ENCODE results near the gene NXPH4.

Gene NXPH4

DNA sequence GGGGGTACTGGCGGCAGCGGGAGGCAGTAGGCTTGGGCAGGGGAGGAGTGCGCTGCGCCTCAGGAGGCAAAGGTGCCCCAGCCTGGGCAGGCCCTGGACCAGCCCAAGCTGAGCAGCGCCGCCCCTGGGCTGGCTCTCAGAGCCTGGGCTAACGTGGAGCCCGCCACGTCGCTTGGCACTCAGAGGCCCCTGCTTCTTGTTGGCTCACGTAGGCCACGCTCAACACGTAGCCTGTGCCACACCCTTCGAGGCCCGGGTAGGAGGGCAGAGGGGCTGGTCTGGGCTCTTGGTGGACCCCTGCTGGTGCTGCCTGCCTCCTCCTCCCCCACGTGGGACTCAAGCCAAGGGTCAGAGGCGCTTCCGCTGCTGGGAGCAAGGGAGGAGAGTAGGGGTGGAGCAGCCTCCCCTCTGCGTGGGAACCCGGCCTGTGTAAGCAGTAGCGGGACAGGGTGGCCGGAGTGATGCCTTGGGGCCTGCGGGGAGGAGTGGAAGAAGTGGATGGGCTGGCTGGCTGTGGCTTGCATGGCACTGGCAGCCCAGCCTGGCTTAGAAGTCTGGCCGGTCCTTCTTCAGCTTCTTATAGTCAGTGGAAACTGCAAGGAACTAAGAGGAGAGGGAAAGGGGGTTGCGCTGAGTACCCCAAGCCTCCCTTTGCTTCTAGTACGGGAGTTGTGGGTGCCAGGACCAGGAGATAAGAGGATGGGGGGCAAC, 18.6 kb downstream of the NXPH4 start:
- TF ChIP-seq, protein P1, sequence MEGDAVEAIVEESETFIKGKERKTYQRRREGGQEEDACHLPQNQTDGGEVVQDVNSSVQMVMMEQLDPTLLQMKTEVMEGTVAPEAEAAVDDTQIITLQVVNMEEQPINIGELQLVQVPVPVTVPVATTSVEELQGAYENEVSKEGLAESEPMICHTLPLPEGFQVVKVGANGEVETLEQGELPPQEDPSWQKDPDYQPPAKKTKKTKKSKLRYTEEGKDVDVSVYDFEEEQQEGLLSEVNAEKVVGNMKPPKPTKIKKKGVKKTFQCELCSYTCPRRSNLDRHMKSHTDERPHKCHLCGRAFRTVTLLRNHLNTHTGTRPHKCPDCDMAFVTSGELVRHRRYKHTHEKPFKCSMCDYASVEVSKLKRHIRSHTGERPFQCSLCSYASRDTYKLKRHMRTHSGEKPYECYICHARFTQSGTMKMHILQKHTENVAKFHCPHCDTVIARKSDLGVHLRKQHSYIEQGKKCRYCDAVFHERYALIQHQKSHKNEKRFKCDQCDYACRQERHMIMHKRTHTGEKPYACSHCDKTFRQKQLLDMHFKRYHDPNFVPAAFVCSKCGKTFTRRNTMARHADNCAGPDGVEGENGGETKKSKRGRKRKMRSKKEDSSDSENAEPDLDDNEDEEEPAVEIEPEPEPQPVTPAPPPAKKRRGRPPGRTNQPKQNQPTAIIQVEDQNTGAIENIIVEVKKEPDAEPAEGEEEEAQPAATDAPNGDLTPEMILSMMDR (IDR thresholded peaks at IDR 0.05; ENCODE audit: control insufficient read depth, extremely low read depth, insufficient read depth): peak; percentile 15; the same call in 1 of the 2 replicates
- DNase-seq (ENCODE audit: low read depth): peak; percentile 93
- H3K4me3 ChIP-seq (ENCODE audit: low read depth, low read length): peak overlapping the region; percentile 48

GRCh38 chr12:57235728-57236131, 19.1 kb downstream of the NXPH4 start:
- TF ChIP-seq, protein P1 (IDR thresholded peaks at IDR 0.05; ENCODE audit: control insufficient read depth, extremely low read depth, insufficient read depth): no peak
- H3K4me3 ChIP-seq (ENCODE audit: low read depth, low read length): peak overlapping the region; percentile 48
- no peak for DNase-seq (ENCODE audit: low read depth)

DNA sequence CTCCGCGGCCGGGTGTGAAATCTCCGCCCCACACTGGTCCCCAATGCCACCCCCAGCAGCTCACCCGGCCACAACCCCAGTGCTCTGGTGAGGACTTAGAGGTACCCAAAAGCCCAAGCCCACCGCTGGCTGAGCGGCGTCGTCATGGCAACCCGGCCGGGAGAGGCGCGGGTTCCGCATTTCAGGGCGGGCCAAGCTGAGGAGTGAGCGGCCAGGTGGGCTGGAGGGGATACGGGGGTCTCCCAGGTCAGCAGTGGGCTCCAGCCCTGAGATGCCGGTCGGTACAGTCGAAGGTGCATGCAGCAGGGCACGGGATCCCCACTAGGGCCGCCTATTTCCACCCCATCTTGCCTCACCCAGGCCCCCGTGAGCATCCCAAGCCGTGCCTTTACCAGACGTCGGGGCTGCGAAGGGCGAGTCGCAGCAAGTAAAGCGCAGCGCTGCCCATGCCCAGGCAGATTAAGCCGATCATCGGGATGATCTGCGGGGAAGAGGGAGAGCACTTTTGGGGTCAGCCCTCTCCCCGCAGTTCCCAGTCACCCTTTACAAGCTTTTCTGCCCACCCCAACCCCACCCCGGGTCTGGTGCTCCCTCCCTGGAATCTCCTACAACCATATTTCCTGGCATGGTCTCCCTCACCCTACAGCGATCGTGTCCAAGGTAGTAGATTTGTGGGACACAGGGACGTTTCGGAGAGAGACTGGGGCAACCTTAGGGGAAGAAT, 19.8 kb downstream of the NXPH4 start:
- TF ChIP-seq, protein P1 (IDR thresholded peaks at IDR 0.05; ENCODE audit: control insufficient read depth, extremely low read depth, insufficient read depth): no peak
- H3K4me3 ChIP-seq (ENCODE audit: low read depth, low read length): peak overlapping the region; percentile 48
- DNase-seq (ENCODE audit: low read depth): no peak

DNA sequence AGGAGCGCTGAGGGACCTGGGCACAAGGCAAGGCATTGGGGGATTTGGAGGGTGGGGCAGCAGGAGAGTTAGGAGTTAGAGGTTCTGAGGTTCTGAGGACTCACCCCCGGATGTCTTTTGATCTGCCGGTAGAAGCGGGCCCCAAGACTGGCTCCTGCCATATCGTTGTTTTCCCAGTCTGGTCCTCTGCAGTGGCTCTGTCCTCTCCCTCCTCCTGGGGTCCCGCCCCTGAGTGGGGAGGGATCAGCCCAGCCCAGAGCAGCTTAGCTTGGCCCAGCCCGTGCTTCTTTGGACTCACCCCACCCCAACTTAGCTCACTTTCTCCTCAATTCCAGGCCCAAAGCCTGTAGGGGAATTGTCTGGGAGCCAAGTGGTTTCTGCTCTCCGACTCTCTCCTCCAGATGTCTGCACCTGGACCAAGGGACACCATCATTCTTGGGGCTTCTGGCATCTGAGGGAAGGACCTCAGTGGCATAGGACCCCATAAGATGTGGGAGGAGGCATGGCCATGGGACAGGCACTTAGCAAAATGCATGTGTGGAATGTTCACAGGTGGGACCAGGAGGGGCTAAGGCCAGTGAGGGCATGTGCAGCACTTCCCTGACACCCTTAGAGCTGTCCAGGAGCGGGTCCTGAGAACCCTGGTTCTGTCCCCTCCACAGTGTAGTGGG, 20.5 kb downstream of the NXPH4 start:
- TF ChIP-seq, protein P1 (IDR thresholded peaks at IDR 0.05; ENCODE audit: control insufficient read depth, extremely low read depth, insufficient read depth): no peak
- no peak for DNase-seq (ENCODE audit: low read depth)
- peak overlapping the region; percentile 48 for H3K4me3 ChIP-seq (ENCODE audit: low read depth, low read length)

GRCh38 chr12:57237596-57237931, 21.0 kb downstream of the NXPH4 start:
- no peak overlapping the region for H3K4me3 ChIP-seq (ENCODE audit: low read depth, low read length)
- TF ChIP-seq, protein P1 (IDR thresholded peaks at IDR 0.05; ENCODE audit: control insufficient read depth, extremely low read depth, insufficient read depth): no peak
- DNase-seq (ENCODE audit: low read depth): no peak

DNA sequence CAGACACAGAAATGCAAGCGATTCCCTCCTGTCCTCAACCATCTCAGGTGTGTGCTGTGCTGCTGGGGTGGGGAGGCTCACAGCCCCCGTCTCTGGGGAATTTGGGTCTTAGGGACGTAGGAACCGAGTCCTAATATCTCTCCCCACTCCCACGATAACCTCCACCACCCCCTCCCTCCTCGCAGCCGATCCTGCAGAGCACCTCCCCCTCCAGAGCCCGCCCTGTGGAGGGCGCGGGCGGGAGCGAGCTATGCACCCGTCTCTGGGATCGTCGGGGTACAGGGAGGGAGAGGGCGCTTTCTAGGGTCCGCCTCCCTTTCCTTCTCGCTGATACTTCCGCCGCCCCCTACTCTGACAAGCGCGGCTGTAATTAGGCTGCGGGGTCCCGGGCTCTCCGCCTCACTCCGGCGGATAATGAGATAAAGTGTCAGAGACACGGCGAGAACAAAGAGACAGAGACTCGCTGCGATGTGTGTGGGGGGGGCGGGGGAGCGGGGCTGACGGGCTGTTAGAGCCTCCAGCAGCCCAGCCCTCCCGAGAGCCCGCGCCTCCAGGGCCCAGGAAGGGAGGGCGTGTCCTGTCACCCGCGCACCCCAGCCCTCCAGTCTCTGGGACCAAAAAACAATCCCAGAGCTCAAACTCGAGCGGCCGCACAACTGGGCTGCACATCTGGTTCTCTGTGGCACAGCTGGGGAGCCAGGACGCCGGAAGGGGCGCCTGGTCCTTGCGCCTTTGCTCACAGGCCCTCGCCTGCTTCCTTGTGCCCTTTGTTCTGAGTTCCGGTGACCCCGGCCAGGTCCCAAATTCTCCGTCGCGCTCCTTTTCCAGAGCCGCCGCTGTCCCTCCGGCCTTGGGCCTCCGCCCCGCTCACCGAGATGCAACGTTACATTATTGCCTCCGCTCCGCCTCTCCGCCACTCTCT, 21.6 kb downstream of the NXPH4 start:
- TF ChIP-seq, protein P1 (IDR thresholded peaks at IDR 0.05; ENCODE audit: control insufficient read depth, extremely low read depth, insufficient read depth): no peak
- DNase-seq (ENCODE audit: low read depth): no peak
- no peak overlapping the region for H3K4me3 ChIP-seq (ENCODE audit: low read depth, low read length)

Data from LNCaP clone FGC (cell line).